Heart left ventricle (tissue), 13 donors: ENCODE measurements around the gene RPS15.

Source experiments
- CTCF ChIP-seq, 12 donors: fragments of 200-600 bp; sonication (generic) in 4 of 12; IDR thresholded peaks; one replicate each; pipeline versions ENCODE4 v1.5.0 to v1.8.0; 2018 to 2022; ENCODE audit warnings: antibody characterized with exemption in 12 of 12, mild to moderate bottlenecking in 5 of 12
- POLR2A ChIP-seq, 2 donors: fragments of 450-650 bp; IDR thresholded peaks; one replicate each; pipeline ENCODE4 v1.6.1; 2017; ENCODE audit warnings: antibody characterized with exemption in 2 of 2, mild to moderate bottlenecking in 2 of 2, moderate library complexity in 2 of 2
- donor health status: ischemic (EF 13 %, LVEDD 7.1; RV severe dilation, severe dysfunction).
- donor health status: DM: no; HTN: yes; CAD: no.
- donor health status: DM: no; HTN: no; CAD: no.
- donor health status: ischemic (EF 25% LVEDD 6.9; RV normal size, moderate dysfunction).
- donor health status: ischemic (EF 25% LVEDD 5.7; RV mildly dilated, moderate dysfunction).
- donor health status: ischemic (EF 35%, LVEDD 5.7; RV mildly dilated, moderate dysfunction).
- donor health status: nonischemic (EF 11% LVEDD 7.7; RV severe dilation, severe dysfunction).
- donor health status: DM: yes; HTN: yes; CAD: no.
- donor health status: PGD.
- donor health status: ischemic (EF 29% LVEDD 5.4; RV normal size, mild dysfunction).
- donor health status: nonischemic (EF 23%, LVEDD 6.1; RV moderate dilation, normal function).

GRCh38 chr19:1467490-1468273 lies 29.5 kb downstream of the RPS15 start:
- TF ChIP-seq CTCF (IDR thresholded peaks at IDR 0.05) (no peak), POLR2A (IDR thresholded peaks at IDR 0.05) (no peak)
